ENCODE measurements around the gene CPT1B. TPM values are rescaled to one million over a fixed set of nuclear protein-coding genes. Genes with fewer than 3 reads are reported as not detected.

The CPT1B gene
- total and polyA plus RNA-seq, 2 donors (not counting 1 experiment from before 2014, with no cell fraction given) = 55.0 to 109 TPM

DNA sequence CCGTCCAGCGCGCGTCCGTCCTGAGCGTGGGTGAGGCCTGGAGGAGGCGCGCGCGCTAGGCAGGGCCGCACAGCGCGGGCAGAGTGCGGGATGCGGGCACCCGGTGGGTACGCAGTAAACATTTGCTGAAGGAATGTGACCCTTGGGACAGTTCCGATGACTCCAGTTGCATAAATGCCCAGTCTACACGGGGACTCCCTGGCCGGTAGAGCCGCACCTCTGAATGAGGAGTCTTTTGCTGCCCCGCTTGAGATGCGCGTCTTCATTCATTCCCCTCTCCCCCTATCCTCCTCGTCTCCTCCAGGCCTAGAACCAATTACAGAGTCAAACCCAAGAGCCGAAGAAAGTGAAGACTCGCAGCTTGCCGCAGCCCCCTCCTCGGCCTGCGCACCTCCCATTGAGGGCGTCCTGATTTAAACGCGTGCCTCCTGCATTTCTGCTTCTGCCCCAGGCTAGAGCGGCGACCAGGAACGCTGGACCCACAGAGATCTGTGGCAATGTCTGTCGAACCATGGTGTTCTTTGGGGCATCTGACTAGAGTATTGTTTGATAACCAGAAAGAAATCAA lies 5.2 kb upstream of the CPT1B start:
- DNase-seq (no peak), ATAC-seq (ENCODE audit: low read depth) (peak; percentile 8)
- peak overlapping the region; percentile 84 for H3K9ac ChIP-seq (ENCODE audit: low read length)
- peak overlapping the region; percentile 58 to 91 (median 80) for H3K4me3 ChIP-seq (ENCODE audit: control extremely low read depth in 1 of 5, extremely low read depth in 1 of 5, insufficient read depth in 1 of 5, low read depth in 2 of 5, low read length in 4 of 5)
- ChIA-PET CTCF (interaction anchor here (1.0 to 1.9 kb wide), 5 partner anchors 20 to 58 kb away, joined by 3 to 6 read pairs (median 5); partner anchors contain the start of genes SCO2 and SYCE3), POLR2A (interaction anchor here (0.6 to 1.7 kb wide), 7 partner anchors 20 to 114 kb away, joined by 3 to 12 read pairs (median 4); partner anchors contain the start of genes KLHDC7B, LMF2, NCAPH2 and SCO2)
- peaks cover 12% of the 10 kb centered on the region for H3K79me2 ChIP-seq (ENCODE audit: control insufficient read depth, insufficient read depth, low read length)
- no peaks in the 10 kb centered on the region for H3K27me3 ChIP-seq (replicated peaks in 1 of 4; ENCODE audit: control extremely low read depth in 1 of 4, control insufficient read depth in 3 of 4, insufficient read depth in 4 of 4, low read length in 3 of 4)
- peak overlapping the region; percentile 83 for H3K27ac Mint-ChIP-seq
- H3K27ac ChIP-seq (ENCODE audit: low read length in 2 of 2) = peak overlapping the region; percentile 26 to 48
- H3K4me3 Mint-ChIP-seq = peak overlapping the region; percentile 89
- no peaks in the 10 kb centered on the region for H3K9me3 ChIP-seq (ENCODE audit: control extremely low read depth in 1 of 3, control insufficient read depth in 2 of 3, insufficient read depth in 1 of 3, low read length in 2 of 3)
- WGBS (ENCODE audit: insufficient coverage) = 12% methylated on average over 37 of the region's 37 CpGs
- H3K36me3 ChIP-seq (replicated peaks in 1 of 2; ENCODE audit: control extremely low read depth in 1 of 2, control insufficient read depth in 1 of 2, extremely low read depth in 1 of 2, insufficient read depth in 2 of 2, low read length in 1 of 2) = peaks cover 0 to 17% of the 10 kb centered on the region in 2 experiments
- peaks cover 25% of the 10 kb centered on the region for H4K20me1 ChIP-seq (ENCODE audit: control insufficient read depth, insufficient read depth, low read length, poor library complexity, severe bottlenecking)
- H3K4me1 ChIP-seq (ENCODE audit: control insufficient read depth in 2 of 2, insufficient read depth in 2 of 2, low read length in 2 of 2) = peaks cover 14 to 18% of the 10 kb centered on the region in 2 donors
- peak overlapping the region; percentile 90 for H2AFZ ChIP-seq (ENCODE audit: insufficient read depth, low read depth, low read length, poor library complexity, severe bottlenecking)
- peaks cover 24% of the 10 kb centered on the region for H3K4me1 Mint-ChIP-seq
- H3K9me3 Mint-ChIP-seq (ENCODE audit: insufficient read depth) = no peaks in the 10 kb centered on the region
- intact Hi-C loops (cut with micrococcal nuclease) = loop anchor here (2.0 to 5.0 kb wide), 4 partner anchors 35 to 331 kb away; partner anchors contain the start of genes ARSA, HDAC10 and PPP6R2
- no peaks in the 10 kb centered on the region for H3K27me3 Mint-ChIP-seq
- no peak for TF ChIP-seq EZH2 (IDR thresholded peaks at IDR 0.05; ENCODE audit: borderline replicate concordance, insufficient read depth, low read depth, low read length, poor library complexity, severe bottlenecking)
- TF ChIP-seq, protein P1, sequence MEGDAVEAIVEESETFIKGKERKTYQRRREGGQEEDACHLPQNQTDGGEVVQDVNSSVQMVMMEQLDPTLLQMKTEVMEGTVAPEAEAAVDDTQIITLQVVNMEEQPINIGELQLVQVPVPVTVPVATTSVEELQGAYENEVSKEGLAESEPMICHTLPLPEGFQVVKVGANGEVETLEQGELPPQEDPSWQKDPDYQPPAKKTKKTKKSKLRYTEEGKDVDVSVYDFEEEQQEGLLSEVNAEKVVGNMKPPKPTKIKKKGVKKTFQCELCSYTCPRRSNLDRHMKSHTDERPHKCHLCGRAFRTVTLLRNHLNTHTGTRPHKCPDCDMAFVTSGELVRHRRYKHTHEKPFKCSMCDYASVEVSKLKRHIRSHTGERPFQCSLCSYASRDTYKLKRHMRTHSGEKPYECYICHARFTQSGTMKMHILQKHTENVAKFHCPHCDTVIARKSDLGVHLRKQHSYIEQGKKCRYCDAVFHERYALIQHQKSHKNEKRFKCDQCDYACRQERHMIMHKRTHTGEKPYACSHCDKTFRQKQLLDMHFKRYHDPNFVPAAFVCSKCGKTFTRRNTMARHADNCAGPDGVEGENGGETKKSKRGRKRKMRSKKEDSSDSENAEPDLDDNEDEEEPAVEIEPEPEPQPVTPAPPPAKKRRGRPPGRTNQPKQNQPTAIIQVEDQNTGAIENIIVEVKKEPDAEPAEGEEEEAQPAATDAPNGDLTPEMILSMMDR (IDR thresholded peaks at IDR 0.05) = no peak
- H3K4me2 ChIP-seq (replicated peaks; ENCODE audit: low read depth, low read length, poor library complexity, severe bottlenecking) = peak overlapping the region; percentile 84
